Ascending aorta (tissue), 2 donors: ENCODE results near the gene NME4. TPM values are rescaled to one million over a fixed set of nuclear protein-coding genes. Genes with fewer than 3 reads are reported as not detected.

Experiments used
- DNase-seq, 2 donors: peaks; one replicate each; pipeline ENCODE4 v3.0.0-alpha.2; 2019; ENCODE audit warnings: low spot score in 2 of 2
- H3K27ac ChIP-seq, 2 donors: fragments of 200-600 bp; sonication (generic); one replicate each; pipeline ENCODE4 v1.5.1; 2016 to 2017; ENCODE audit warnings: mild to moderate bottlenecking in 1 of 2
- H3K27me3 ChIP-seq: fragments of 200-600 bp; sonication (generic); one replicate; pipeline ENCODE4 v1.5.1; 2017
- H3K36me3 ChIP-seq, 2 donors: fragments of 200-600 bp; sonication (generic); one replicate each; pipeline ENCODE4 v1.5.1; 2016
- H3K4me1 ChIP-seq, 2 donors: fragments of 200-600 bp; sonication (generic); one replicate each; pipeline ENCODE4 v1.5.1; 2016 to 2017; ENCODE audit warnings: mild to moderate bottlenecking in 1 of 2
- H3K4me3 ChIP-seq, 2 donors: fragments of 200-600 bp; sonication (generic); one replicate each; pipeline ENCODE4 v1.5.1; 2016 to 2017; ENCODE audit warnings: mild to moderate bottlenecking in 1 of 2
- H3K9me3 ChIP-seq, 2 donors: fragments of 200-600 bp; sonication (generic); one replicate each; pipeline ENCODE4 v1.5.1; 2016
- CTCF ChIP-seq, 3 experiments: fragments of 200-600 bp in 2 of 3; fragments of 450-650 bp in 1 of 3; sonication (generic) in 2 of 3; IDR thresholded peaks; one replicate each; pipeline ENCODE4 v1.5.1; 2016 to 2019; ENCODE audit warnings: antibody characterized with exemption in 3 of 3, mild to moderate bottlenecking in 1 of 3, moderate library complexity in 1 of 3
- intact Hi-C: fragments of 100-400 bp; cut with DNase I; formaldehyde crosslinking; loops from one replicate; pipeline ENCODE4 v1.15.1; 2023
- total RNA-seq: library from RNA; depleted of rRNA; stranded (reverse); fragments of >200 nt; gene quantifications from one replicate; pipeline ENCODE4 v1.1.0, GENCODE V29; 2016

The NME4 gene
- total RNA-seq, 1 donor from 2014 or later = 66.0 TPM

- intact Hi-C loops = no loop called here
- no peaks in the 10 kb centered on the region for H3K27me3 ChIP-seq
Measured at GRCh38 chr16:430904-431303, 33.9 kb downstream of the NME4 start.

GRCh38 chr16:440627-441026, 43.6 kb downstream of the NME4 start:
- Histone ChIP-seq H3K36me3 (peaks cover 0 to 8% of the 10 kb centered on the region in 2 donors), H3K27me3 (no peaks in the 10 kb centered on the region), H3K9me3 (no peaks in the 10 kb centered on the region), H3K4me3 (no peak overlapping the region), H3K4me1 (no peaks in the 10 kb centered on the region), H3K27ac (no peak overlapping the region)
- intact Hi-C loops = no loop called here
- no peak for DNase-seq
- no peak for TF ChIP-seq CTCF (IDR thresholded peaks at IDR 0.05)

More at GRCh38 chr16:430904-431303, 33.9 kb downstream of the NME4 start:
- no peak for DNase-seq
- no peaks in the 10 kb centered on the region for H3K36me3 ChIP-seq
- TF ChIP-seq CTCF (IDR thresholded peaks at IDR 0.05) = no peak
- H3K4me3 ChIP-seq = no peak overlapping the region
- H3K27ac ChIP-seq = no peak overlapping the region
- peaks cover 0 to 10% of the 10 kb centered on the region in 2 donors for H3K4me1 ChIP-seq
- H3K9me3 ChIP-seq = no peaks in the 10 kb centered on the region

- Histone ChIP-seq H3K9me3 (no peaks in the 10 kb centered on the region), H3K4me3 (no peak overlapping the region), H3K27ac (no peak overlapping the region), H3K4me1 (no peaks in the 10 kb centered on the region), H3K27me3 (no peaks in the 10 kb centered on the region), H3K36me3 (peaks cover 0 to 8% of the 10 kb centered on the region in 2 donors)
- intact Hi-C loops = no loop called here
- DNase-seq = no peak
- TF ChIP-seq CTCF (IDR thresholded peaks at IDR 0.05) = no peak
Measured at GRCh38 chr16:441447-441846, 44.4 kb downstream of the NME4 start.

- H3K9me3 ChIP-seq = no peaks in the 10 kb centered on the region
- no peak overlapping the region for H3K27ac ChIP-seq
- peaks cover 0 to 8% of the 10 kb centered on the region in 2 donors for H3K36me3 ChIP-seq
- no peak overlapping the region for H3K4me3 ChIP-seq
- no peak for DNase-seq
- TF ChIP-seq CTCF (IDR thresholded peaks at IDR 0.05) = no peak
- no peaks in the 10 kb centered on the region for H3K27me3 ChIP-seq
- intact Hi-C loops = no loop called here
- H3K4me1 ChIP-seq = no peaks in the 10 kb centered on the region
Measured at GRCh38 chr16:442976-443375, 46.0 kb downstream of the NME4 start.

- Histone ChIP-seq H3K4me1 (no peaks in the 10 kb centered on the region), H3K4me3 (no peak overlapping the region), H3K27me3 (no peaks in the 10 kb centered on the region), H3K36me3 (peaks cover 0 to 8% of the 10 kb centered on the region in 2 donors), H3K9me3 (no peaks in the 10 kb centered on the region), H3K27ac (no peak overlapping the region)
- DNase-seq = no peak
- intact Hi-C loops = no loop called here
- no peak for TF ChIP-seq CTCF (IDR thresholded peaks at IDR 0.05)
Measured at GRCh38 chr16:444027-444426, 47.0 kb downstream of the NME4 start.

GRCh38 chr16:445566-445965, 48.6 kb downstream of the NME4 start:
- Histone ChIP-seq H3K27ac (no peak overlapping the region), H3K9me3 (no peaks in the 10 kb centered on the region), H3K36me3 (peaks cover 0 to 2% of the 10 kb centered on the region in 2 donors), H3K4me3 (no peak overlapping the region), H3K27me3 (no peaks in the 10 kb centered on the region), H3K4me1 (no peaks in the 10 kb centered on the region)
- no peak for DNase-seq
- intact Hi-C loops = no loop called here
- TF ChIP-seq CTCF (IDR thresholded peaks at IDR 0.05) = no peak
